ENCODE measurements around the gene CDC20. TPM values are rescaled to one million over a fixed set of nuclear protein-coding genes. Genes with fewer than 3 reads are reported as not detected.
A peak's percentile ranks its signal among the peaks of the same experiment; 100 is the strongest.

Gene CDC20
- total and polyA plus RNA-seq, 2 of the 8 experiments (the other 6 are each of a cell fraction or from before 2014, with no cell fraction given): 214 to 221 TPM

DNA sequence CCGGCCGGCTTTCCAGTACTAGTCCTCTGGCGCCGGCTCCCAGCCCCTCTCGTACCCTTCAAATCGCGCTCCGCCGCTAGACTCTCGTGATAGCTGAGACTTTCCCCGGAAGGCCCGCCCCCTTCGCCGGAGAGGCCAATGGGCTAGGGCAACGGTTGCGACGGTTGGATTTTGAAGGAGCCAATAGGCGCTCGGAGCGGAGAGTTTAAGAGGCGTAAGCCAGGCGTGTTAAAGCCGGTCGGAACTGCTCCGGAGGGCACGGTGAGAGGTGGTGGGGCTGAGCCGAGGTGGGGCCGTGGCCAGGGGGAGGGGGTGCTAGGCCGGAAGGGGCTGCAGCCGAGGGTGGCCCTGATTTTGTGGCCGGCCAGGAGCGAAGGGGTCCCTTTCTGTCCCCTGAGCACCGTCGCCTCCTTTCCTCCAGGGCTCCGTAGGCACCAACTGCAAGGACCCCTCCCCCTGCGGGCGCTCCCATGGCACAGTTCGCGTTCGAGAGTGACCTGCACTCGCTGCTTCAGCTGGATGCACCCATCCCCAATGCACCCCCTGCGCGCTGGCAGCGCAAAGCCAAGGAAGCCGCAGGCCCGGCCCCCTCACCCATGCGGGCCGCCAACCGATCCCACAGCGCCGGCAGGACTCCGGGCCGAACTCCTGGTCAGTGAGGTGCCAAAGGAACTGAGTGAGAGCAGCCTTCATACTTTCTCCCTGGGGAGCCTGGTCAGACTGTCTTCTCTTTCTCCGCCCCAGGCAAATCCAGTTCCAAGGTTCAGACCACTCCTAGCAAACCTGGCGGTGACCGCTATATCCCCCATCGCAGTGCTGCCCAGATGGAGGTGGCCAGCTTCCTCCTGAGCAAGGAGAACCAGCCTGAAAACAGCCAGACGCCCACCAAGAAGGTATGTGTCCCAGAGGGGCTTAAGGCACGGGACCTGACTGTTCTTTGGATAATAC lies at the start of gene CDC20 (continued):
- TF ChIP-seq SAP30 (IDR thresholded peaks at IDR 0.05; ENCODE audit: insufficient read depth, insufficient replicate concordance, low read length) (no peak), ZNF274 (IDR thresholded peaks at IDR 0.05; ENCODE audit: borderline replicate concordance, extremely low read depth, low read length) (no peak), CREB1 (IDR thresholded peaks at IDR 0.05) (peak; percentile 43; the same call in 1 of the 2 replicates), GTF2F1 (IDR thresholded peaks at IDR 0.05; ENCODE audit: borderline replicate concordance, low read depth, low read length) (no peak), EGR1 (IDR thresholded peaks at IDR 0.05; ENCODE audit: borderline replicate concordance, low read depth, low read length) (no peak), GABPA (IDR thresholded peaks at IDR 0.05; ENCODE audit: borderline replicate concordance, insufficient read depth, low read length) (0 out of 2 replicates have a peak, but pooled peaks have one; percentile 23), BACH1 (IDR thresholded peaks at IDR 0.05; ENCODE audit: low read length) (no peak), EP300 (IDR thresholded peaks at IDR 0.05; ENCODE audit: borderline replicate concordance in 1 of 2, low read depth in 2 of 2, low read length in 2 of 2) (peak in 1 of 2 experiments; percentile 40; a peak in 1 of 3 replicates), POLR2A (IDR thresholded peaks at IDR 0.05; ENCODE audit: control extremely low read depth in 1 of 2, low read depth in 2 of 2, low read length in 2 of 2) (peak; percentile 93 to 95), RXRA (IDR thresholded peaks at IDR 0.05; ENCODE audit: insufficient read depth, low read depth, low read length) (no peak), HDAC6 (IDR thresholded peaks at IDR 0.05; ENCODE audit: low read depth, low read length) (no peak), NANOG (IDR thresholded peaks at IDR 0.05; ENCODE audit: insufficient read depth, low read depth, low read length, poor library complexity, severe bottlenecking) (no peak), YY1 (IDR thresholded peaks at IDR 0.05; ENCODE audit: low read depth, low read length) (no peak), MAFK (IDR thresholded peaks at IDR 0.05; ENCODE audit: low read depth, low read length) (no peak), CTBP2 (IDR thresholded peaks at IDR 0.05; ENCODE audit: borderline replicate concordance, insufficient read depth, insufficient read length, low read length) (no peak), JUN (IDR thresholded peaks at IDR 0.05; ENCODE audit: low read depth, low read length) (no peak), PHF8 (conservative IDR thresholded peaks at IDR 0.05; ENCODE audit: low read depth, low read length) (peak; percentile 63), SUZ12 (IDR thresholded peaks at IDR 0.05; ENCODE audit: low read length) (no peak), HDAC2 (IDR thresholded peaks at IDR 0.05; ENCODE audit: borderline replicate concordance in 1 of 2, low read depth in 2 of 2, low read length in 2 of 2) (no peak)
- TF ChIP-seq, protein P1, sequence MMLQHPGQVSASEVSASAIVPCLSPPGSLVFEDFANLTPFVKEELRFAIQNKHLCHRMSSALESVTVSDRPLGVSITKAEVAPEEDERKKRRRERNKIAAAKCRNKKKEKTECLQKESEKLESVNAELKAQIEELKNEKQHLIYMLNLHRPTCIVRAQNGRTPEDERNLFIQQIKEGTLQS (IDR thresholded peaks at IDR 0.05; ENCODE audit: insufficient read depth, low read depth, low read length): no peak

Data from H1 (cell line).